H9 (cell line): ENCODE measurements around the gene SETBP1. TPM values are rescaled to one million over a fixed set of nuclear protein-coding genes. Genes with fewer than 3 reads are reported as not detected.
A peak's percentile ranks its signal among the peaks of the same experiment; 100 is the strongest.

Experiments used
- DNase-seq: peaks from one replicate; pipeline ENCODE4 v3.0.0-alpha.2; 2017
- H2AFZ ChIP-seq: one replicate; pipeline ENCODE4 v1.6.1; 2013; ENCODE audit warnings: mild to moderate bottlenecking, low read length, control low read depth, moderate library complexity
- H2AK5ac ChIP-seq: 2 replicates; pipeline ENCODE4 v1.6.1; 2013; ENCODE audit warnings: low read length, control low read depth, mixed read lengths; ENCODE audit not compliant: insufficient read length
- H2BK120ac ChIP-seq: one replicate; pipeline ENCODE4 v1.6.1; 2013; ENCODE audit warnings: low read depth, mild to moderate bottlenecking, low read length, control low read depth, inconsistent platforms; ENCODE audit not compliant: poor library complexity, severe bottlenecking
- H2BK12ac ChIP-seq: 2 replicates; pipeline ENCODE4 v1.6.1; 2013; ENCODE audit warnings: low read length, control low read depth, mixed read lengths, low read depth; ENCODE audit not compliant: insufficient read length
- H2BK15ac ChIP-seq: 2 replicates; pipeline ENCODE4 v1.6.1; 2013; ENCODE audit warnings: low read depth, low read length, control low read depth
- H2BK20ac ChIP-seq: one replicate; pipeline ENCODE4 v1.6.1; 2013; ENCODE audit warnings: low read depth, mild to moderate bottlenecking, low read length, control low read depth, inconsistent platforms; ENCODE audit not compliant: poor library complexity, severe bottlenecking
- H2BK5ac ChIP-seq: 2 replicates; pipeline ENCODE4 v1.6.1; 2013; ENCODE audit warnings: low read length, control low read depth, mixed read lengths; ENCODE audit not compliant: insufficient read length
- H3K14ac ChIP-seq: 2 replicates; pipeline ENCODE4 v1.6.1; 2013; ENCODE audit warnings: low read length, control low read depth; ENCODE audit not compliant: insufficient read depth
- H3K18ac ChIP-seq: 2 replicates; pipeline ENCODE4 v1.6.1; 2013; ENCODE audit warnings: low read depth, mild to moderate bottlenecking, mixed read lengths, low read length, control low read depth; ENCODE audit not compliant: insufficient read length
- H3K23ac ChIP-seq: 2 replicates; pipeline ENCODE4 v1.6.1; 2013; ENCODE audit warnings: low read length, control low read depth, mixed read lengths, low read depth; ENCODE audit not compliant: insufficient read length
- H3K23me2 ChIP-seq: 2 replicates; pipeline ENCODE4 v1.6.1; 2013; ENCODE audit warnings: low read depth, mild to moderate bottlenecking, mixed read lengths, low read length, control low read depth; ENCODE audit not compliant: insufficient read length, poor library complexity, severe bottlenecking
- H3K27ac ChIP-seq: 2 replicates; pipeline ENCODE4 v1.5.1; 2013; ENCODE audit warnings: low read length, control low read depth, mixed read lengths, low read depth; ENCODE audit not compliant: insufficient read length
- H3K27me3 ChIP-seq: 2 replicates; pipeline ENCODE4 v1.6.1; 2013; ENCODE audit warnings: low read length, control low read depth, inconsistent platforms; ENCODE audit not compliant: insufficient read depth
- H3K4ac ChIP-seq: 2 replicates; pipeline ENCODE4 v1.6.1; 2013; ENCODE audit warnings: low read depth, mild to moderate bottlenecking, control low read depth, inconsistent platforms, low read length, moderate library complexity
- H3K4me1 ChIP-seq: 2 replicates; pipeline ENCODE4 v1.6.1; 2013; ENCODE audit warnings: low read length, control low read depth, inconsistent platforms; ENCODE audit not compliant: insufficient read depth
- H3K4me2 ChIP-seq: 2 replicates; pipeline ENCODE4 v1.6.1; 2013; ENCODE audit warnings: low read length, control low read depth, mixed read lengths; ENCODE audit not compliant: insufficient read length, insufficient read depth
- H3K56ac ChIP-seq: 2 replicates; pipeline ENCODE4 v1.6.1; 2013; ENCODE audit warnings: low read depth, mild to moderate bottlenecking, mixed read lengths, low read length, control low read depth; ENCODE audit not compliant: insufficient read length
- H3K79me1 ChIP-seq: 2 replicates; pipeline ENCODE4 v1.6.1; 2013; ENCODE audit warnings: low read depth, mild to moderate bottlenecking, moderate library complexity, low read length, control low read depth, inconsistent platforms; ENCODE audit not compliant: insufficient read depth, poor library complexity, severe bottlenecking
- H3K79me2 ChIP-seq: 2 replicates; pipeline ENCODE4 v1.6.1; 2013; ENCODE audit warnings: low read length, control low read depth, inconsistent platforms; ENCODE audit not compliant: insufficient read depth
- H3K9ac ChIP-seq: 2 replicates; pipeline ENCODE4 v1.6.1; 2013; ENCODE audit warnings: low read length, control low read depth, mixed read lengths; ENCODE audit not compliant: insufficient read length; ENCODE audit errors: extremely low read depth
- H3K9me3 ChIP-seq: one replicate; pipeline ENCODE4 v1.6.1; 2013; ENCODE audit warnings: low read depth, low read length, inconsistent platforms; ENCODE audit not compliant: control insufficient read depth
- H3T11ph ChIP-seq: one replicate; pipeline ENCODE4 v1.6.1; 2013; ENCODE audit warnings: mild to moderate bottlenecking, low read length, control low read depth, inconsistent platforms
- H4K20me1 ChIP-seq: one replicate; pipeline ENCODE4 v1.6.1; 2013; ENCODE audit not compliant: control insufficient read depth, insufficient read length, insufficient read depth
- H4K5ac ChIP-seq: 2 replicates; pipeline ENCODE4 v1.6.1; 2013; ENCODE audit warnings: low read depth, mild to moderate bottlenecking, mixed read lengths, low read length, control low read depth; ENCODE audit not compliant: insufficient read length
- H4K8ac ChIP-seq: replicated peaks from 2 replicates; pipeline ENCODE4 v1.6.1; 2013; ENCODE audit warnings: low read length, control low read depth, mixed read lengths, low read depth; ENCODE audit not compliant: insufficient read length
- H4K91ac ChIP-seq: 2 replicates; pipeline ENCODE4 v1.6.1; 2013; ENCODE audit warnings: low read depth, mild to moderate bottlenecking, moderate library complexity, mixed read lengths, low read length, control low read depth; ENCODE audit not compliant: insufficient read length
- H3K27ac Mint-ChIP-seq, 3 experiments: 2 replicates in 2 of 3; 3 replicates in 1 of 3; pipeline ENCODE4 v1.8.0; 2020 to 2021; ENCODE audit warnings: mixed read lengths in 3 of 3, mild to moderate bottlenecking in 1 of 3, moderate library complexity in 1 of 3
- H3K27me3 Mint-ChIP-seq: 2 replicates; pipeline ENCODE4 v1.8.0; 2021; ENCODE audit warnings: low read depth, mild to moderate bottlenecking, moderate library complexity, mixed read lengths
- H3K36me3 Mint-ChIP-seq, 3 experiments: 2 replicates in 2 of 3; 3 replicates in 1 of 3; pipeline ENCODE4 v1.8.0; 2020 to 2021; ENCODE audit warnings: low read depth in 3 of 3, mixed read lengths in 3 of 3; ENCODE audit not compliant: insufficient read depth in 1 of 3
- H3K4me1 Mint-ChIP-seq, 2 experiments: 2 replicates each; pipeline ENCODE4 v1.8.0; 2020; ENCODE audit warnings: mixed read lengths in 2 of 2
- H3K4me3 Mint-ChIP-seq, 2 experiments: 2 replicates in 1 of 2; 3 replicates in 1 of 2; pipeline ENCODE4 v1.8.0; 2020 to 2021; ENCODE audit warnings: mild to moderate bottlenecking in 2 of 2, mixed read lengths in 2 of 2, moderate library complexity in 1 of 2
- H3K9me3 Mint-ChIP-seq, 2 experiments: 2 replicates in 1 of 2; 3 replicates in 1 of 2; pipeline ENCODE4 v1.8.0; 2020; ENCODE audit warnings: mild to moderate bottlenecking in 2 of 2, mixed read lengths in 2 of 2, moderate library complexity in 1 of 2
- WGBS: extraction: QIAGEN DNeasy Blood & Tissue Kit; methylation state at CpG from one replicate; pipeline ENCODE4 v1.1.7; 2013; ENCODE audit warnings: missing lambda C conversion rate, low lambda C conversion rate, mixed read lengths; ENCODE audit not compliant: insufficient read length; ENCODE audit errors: extremely low coverage; 5-methylcytosine and 5-hydroxymethylcytosine counted together
- total RNA-seq: library from RNA; stranded (reverse); gene quantifications from 2 replicates; pipeline ENCODE4 v1.2.1, GENCODE V29; 2021
- TF ChIP-seq, protein P1 (sequence below): fragments of 200-600 bp; sonication (generic); conservative IDR thresholded peaks from 3 replicates; pipeline ENCODE4 v1.8.0; 2021; ENCODE audit warnings: antibody characterized with exemption, mild to moderate bottlenecking

The SETBP1 gene
- total RNA-seq, 1 experiment from 2014 or later: 4.6 TPM

DNA sequence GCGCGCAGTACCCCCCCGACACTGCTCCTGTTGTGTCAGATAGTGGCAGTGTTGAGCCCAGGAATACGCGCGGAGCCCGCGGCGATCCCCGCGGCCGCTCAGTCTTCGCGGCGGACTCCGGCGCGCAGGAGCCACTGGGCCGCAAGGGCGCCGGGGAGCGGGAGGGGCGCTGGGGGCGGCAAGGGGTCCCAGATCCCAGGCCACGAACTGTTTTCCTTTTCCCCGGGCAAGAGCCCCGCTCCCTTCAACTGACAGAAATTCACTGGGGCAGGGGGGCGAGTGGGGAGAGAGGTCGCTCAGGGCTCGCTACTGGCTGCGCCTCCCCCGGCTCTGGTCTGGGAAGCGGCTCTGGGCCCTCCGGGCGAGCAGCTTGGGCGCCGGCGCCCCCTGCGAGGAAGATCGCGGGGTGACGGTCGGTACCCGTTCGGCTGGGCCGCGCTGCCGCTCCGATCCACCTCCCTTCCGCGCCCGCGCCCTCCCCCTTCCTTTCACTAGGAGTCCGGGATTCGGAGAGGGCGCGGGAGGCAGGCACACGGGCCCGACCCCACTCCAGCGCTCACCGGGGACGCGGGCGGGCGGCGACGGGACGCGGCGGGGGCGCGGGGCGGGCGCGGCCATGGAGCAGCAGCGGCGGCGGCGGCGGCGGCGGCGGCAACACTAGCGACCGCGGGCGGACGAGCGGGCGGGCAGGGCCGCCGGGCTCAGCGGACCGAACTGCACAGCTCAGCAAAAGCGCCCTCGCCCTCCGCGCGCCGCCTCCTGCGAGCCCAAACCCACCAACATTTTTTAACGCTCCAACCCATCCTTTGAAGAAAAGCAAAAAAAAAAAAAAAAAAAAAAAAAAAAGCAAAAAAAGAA lies 1.4 kb upstream of the SETBP1 start:
- H3K56ac ChIP-seq: no peak overlapping the region
- peaks cover 3% of the 10 kb centered on the region for H3K79me1 ChIP-seq
- H2BK5ac ChIP-seq: no peak overlapping the region
- H3K23me2 ChIP-seq: peaks cover 12% of the 10 kb centered on the region
- WGBS: no CpG with 5 or more reads among the region's 102 CpGs
- H3T11ph ChIP-seq: no peak overlapping the region
- H3K23ac ChIP-seq: no peak overlapping the region
- no peaks in the 10 kb centered on the region for H4K20me1 ChIP-seq
- no peak overlapping the region for H3K4ac ChIP-seq
- no peaks in the 10 kb centered on the region for H3K9me3 ChIP-seq
- no peak overlapping the region for H2BK120ac ChIP-seq
- no peak overlapping the region for H3K27ac Mint-ChIP-seq
- peak overlapping the region; percentile 82 for H3K4me2 ChIP-seq
- H4K8ac ChIP-seq: no peak overlapping the region
- H3K79me2 ChIP-seq: no peaks in the 10 kb centered on the region
- H3K14ac ChIP-seq: no peak overlapping the region; the same call in 1 of the 2 replicates
- no peak overlapping the region for H2AFZ ChIP-seq
- TF ChIP-seq, protein P1, sequence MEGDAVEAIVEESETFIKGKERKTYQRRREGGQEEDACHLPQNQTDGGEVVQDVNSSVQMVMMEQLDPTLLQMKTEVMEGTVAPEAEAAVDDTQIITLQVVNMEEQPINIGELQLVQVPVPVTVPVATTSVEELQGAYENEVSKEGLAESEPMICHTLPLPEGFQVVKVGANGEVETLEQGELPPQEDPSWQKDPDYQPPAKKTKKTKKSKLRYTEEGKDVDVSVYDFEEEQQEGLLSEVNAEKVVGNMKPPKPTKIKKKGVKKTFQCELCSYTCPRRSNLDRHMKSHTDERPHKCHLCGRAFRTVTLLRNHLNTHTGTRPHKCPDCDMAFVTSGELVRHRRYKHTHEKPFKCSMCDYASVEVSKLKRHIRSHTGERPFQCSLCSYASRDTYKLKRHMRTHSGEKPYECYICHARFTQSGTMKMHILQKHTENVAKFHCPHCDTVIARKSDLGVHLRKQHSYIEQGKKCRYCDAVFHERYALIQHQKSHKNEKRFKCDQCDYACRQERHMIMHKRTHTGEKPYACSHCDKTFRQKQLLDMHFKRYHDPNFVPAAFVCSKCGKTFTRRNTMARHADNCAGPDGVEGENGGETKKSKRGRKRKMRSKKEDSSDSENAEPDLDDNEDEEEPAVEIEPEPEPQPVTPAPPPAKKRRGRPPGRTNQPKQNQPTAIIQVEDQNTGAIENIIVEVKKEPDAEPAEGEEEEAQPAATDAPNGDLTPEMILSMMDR: peak; percentile 67
- H3K4me3 Mint-ChIP-seq: peak overlapping the region; percentile 57 to 71; a peak in 4 of 5 replicates
- H3K36me3 Mint-ChIP-seq: no peaks in the 10 kb centered on the region
- no peak overlapping the region for H2BK15ac ChIP-seq
- no peak overlapping the region for H3K18ac ChIP-seq
- H3K27me3 ChIP-seq: peaks cover 9% of the 10 kb centered on the region; the same call in 1 of the 2 replicates
- H2BK20ac ChIP-seq: no peak overlapping the region
- peak; percentile 79 for DNase-seq
- H2BK12ac ChIP-seq: no peak overlapping the region
- H2AK5ac ChIP-seq: no peak overlapping the region
- peaks cover 8% of the 10 kb centered on the region in 2 experiments; a peak in 2 of 4 replicates for H3K4me1 Mint-ChIP-seq
- no peak overlapping the region for H3K9ac ChIP-seq
- H3K27me3 Mint-ChIP-seq: peaks cover 16% of the 10 kb centered on the region
- H4K91ac ChIP-seq: no peak overlapping the region
- no peaks in the 10 kb centered on the region for H3K9me3 Mint-ChIP-seq
- H4K5ac ChIP-seq: no peak overlapping the region
- H3K27ac ChIP-seq: no peak overlapping the region
- peaks cover 4% of the 10 kb centered on the region; the same call in 1 of the 2 replicates for H3K4me1 ChIP-seq
